GM18951 (cell line): ENCODE results near the gene RXFP1.
"Not testable (repeated sequence)": the region's sequence is repeated elsewhere in the genome, so short reads cannot be mapped to it uniquely, and the experiment has no call there.

Experiments
- POLR2A ChIP-seq: IDR thresholded peaks from 4 replicates; pipeline ENCODE4 v1.6.1; 2011; ENCODE audit warnings: mild to moderate bottlenecking; ENCODE audit not compliant: insufficient read length, insufficient read depth; ENCODE audit errors: extremely low read depth
- in situ Hi-C: fragments of 300-500 bp; cut with MboI; formaldehyde crosslinking; loops from one replicate; pipeline ENCODE4 v1.12.0; 2022; ENCODE audit warnings: low sequenced_read_pairs, mixed read lengths, inconsistent platforms; ENCODE audit not compliant: unreplicated experiment

Gene RXFP1

DNA sequence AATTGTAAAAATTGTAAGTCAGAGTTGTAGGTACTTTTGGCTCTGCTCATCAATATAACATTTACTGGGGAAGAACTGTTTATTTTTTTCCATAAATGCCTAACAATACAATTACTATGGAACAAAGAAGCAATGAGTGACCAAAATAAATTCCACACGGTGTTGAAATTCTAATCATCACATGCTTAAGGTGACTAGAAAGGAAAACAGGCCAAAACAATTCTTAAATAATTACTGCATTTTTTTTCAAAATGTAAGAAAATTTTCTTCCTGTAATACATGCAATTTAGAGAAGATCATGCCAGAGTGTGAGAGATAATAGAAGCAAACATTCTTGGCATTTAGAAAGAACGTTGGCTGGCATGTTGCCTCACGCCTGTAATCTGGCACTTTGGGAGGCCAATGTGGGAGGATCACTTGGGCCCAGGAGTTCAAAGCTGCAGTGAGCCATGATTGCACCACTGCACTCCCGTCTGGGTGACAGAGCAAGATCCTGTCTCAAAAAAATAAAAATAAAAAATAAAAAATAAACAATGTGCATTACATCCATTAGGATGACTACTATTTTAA is 127.5 kb downstream of the RXFP1 start:
- TF ChIP-seq POLR2A = no peak
- in situ Hi-C loops = no loop called here

DNA sequence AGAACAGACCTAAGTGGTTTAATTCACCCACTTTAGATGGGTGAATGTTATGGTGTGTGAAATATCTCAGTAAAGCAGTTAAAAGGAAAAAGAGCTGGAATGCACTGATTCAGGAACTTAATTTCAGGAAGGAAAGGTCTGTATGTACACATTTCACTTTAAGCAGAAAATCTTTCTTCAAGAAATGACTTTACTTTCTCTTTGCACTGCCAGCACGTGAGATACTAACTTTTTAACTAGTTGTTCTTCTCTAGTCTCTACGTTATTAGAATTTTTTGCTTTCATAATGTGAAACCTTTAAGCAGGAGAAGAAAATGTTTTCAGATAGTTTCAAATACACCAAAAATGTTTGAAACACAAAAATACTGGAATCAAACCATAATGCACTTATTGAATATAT is 131.2 kb downstream of the RXFP1 start:
- no peak for TF ChIP-seq POLR2A
- in situ Hi-C loops = no loop called here

- in situ Hi-C loops = no loop called here
- TF ChIP-seq POLR2A = no peak
Measured at GRCh38 chr4:158656439-158656838, 134.8 kb downstream of the RXFP1 start.

DNA sequence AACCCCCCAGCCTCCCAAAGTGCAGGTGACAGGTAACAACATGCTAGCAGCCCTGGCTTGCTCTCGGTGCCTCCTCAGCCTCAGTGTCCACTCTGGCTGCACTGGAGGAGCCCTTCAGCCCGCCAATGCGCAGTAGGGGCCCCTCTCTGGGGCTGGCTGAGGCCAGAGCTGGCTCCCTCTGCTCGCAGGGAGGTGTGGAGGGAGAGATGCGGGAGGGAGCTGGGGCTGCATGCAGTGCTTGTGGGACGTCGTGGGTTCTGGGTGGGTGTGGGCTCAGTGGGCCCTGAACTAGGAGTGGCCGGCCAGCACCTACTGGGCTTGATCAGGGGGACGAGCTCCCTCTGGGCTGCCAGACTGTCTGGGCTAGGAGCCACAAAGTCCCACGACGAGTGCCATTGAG is 135.6 kb downstream of the RXFP1 start:
- in situ Hi-C loops = no loop called here
- no peak for TF ChIP-seq POLR2A

- in situ Hi-C loops = not testable (repeated sequence)
Measured at GRCh38 chr4:158663255-158663654, 141.6 kb downstream of the RXFP1 start.

GRCh38 chr4:158663707-158664625 is 142.3 kb downstream of the RXFP1 start:
- in situ Hi-C loops = not testable (repeated sequence)

DNA sequence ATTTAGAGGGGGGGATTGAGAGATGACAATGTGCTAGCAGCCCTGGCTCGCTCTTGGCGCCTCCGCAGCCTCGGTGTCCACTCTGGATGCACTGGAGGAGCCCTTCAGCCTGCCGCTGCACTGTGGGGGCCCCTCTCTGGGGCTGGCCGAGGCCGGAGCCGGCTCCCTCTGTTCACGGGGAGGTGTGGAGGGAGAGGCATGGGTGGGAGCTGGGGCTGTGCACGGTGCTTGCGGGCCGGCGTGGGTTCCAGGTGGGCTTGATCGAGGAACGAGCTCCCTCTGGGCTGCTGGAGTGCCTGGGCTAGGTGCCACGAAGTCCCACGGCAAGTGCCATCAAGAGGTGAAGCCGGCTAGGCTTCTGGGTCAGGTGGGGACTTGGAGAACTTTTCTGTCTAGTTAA is 143.1 kb downstream of the RXFP1 start:
- in situ Hi-C loops = no loop called here
- no peak for TF ChIP-seq POLR2A

DNA sequence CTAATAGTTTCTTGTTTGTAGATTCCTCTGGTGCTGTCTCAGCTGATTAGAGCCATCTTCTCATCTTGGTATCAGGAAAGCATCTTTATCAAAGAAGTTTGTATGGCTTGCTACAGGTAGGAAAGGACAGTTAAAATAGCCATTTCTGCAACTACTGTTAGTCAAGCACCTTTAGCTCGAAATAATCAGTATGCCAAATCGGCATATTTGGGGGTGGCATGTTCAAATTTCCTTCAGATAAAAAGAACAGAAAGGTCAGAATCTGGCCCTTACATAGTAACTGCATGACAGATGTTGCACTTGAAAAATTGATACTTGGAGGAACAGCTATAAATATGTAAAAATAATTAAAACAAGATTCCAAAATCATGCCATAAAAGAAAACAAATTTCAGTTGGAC is 145.2 kb downstream of the RXFP1 start:
- in situ Hi-C loops = no loop called here
- TF ChIP-seq POLR2A = no peak

GRCh38 chr4:158667651-158668198 is 146.0 kb downstream of the RXFP1 start:
- in situ Hi-C loops = no loop called here
- no peak for TF ChIP-seq POLR2A

GRCh38 chr4:158669310-158669709 is 147.6 kb downstream of the RXFP1 start:
- in situ Hi-C loops = no loop called here
- TF ChIP-seq POLR2A = no peak

DNA sequence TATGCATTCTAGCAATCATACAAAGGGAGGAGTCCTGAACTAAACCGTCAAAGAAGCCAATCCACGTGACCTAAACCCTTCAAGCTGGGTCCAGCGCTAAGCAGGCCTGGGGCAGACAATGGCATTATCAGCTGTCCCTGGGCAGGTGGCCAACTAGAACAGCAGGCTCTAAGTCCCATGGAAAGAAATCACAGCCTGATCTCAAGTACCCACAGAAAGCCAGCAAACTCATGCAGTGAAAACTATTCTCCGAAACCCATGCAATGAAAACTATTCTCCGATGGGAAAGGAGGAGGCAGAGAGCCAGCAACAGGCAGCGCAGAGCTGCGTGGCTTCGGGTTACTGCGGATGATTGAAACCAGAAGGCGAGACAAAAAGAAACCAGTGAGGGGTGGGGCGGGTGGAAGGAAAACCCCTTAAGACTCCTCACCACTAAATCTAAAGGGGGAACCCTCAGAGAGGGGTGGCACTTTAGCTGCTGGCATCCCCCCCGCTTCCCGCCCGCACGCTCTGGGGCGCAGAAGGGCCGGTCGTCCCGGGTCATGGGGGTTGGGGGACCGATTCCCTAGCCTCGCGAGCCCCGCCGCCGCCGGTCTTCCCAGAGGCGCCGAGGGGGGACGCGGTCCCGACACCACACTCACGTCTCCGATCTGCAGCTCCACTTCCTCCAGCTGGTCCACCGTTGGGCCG is 149.4 kb downstream of the RXFP1 start:
- TF ChIP-seq POLR2A = no peak
- in situ Hi-C loops = no loop called here

DNA sequence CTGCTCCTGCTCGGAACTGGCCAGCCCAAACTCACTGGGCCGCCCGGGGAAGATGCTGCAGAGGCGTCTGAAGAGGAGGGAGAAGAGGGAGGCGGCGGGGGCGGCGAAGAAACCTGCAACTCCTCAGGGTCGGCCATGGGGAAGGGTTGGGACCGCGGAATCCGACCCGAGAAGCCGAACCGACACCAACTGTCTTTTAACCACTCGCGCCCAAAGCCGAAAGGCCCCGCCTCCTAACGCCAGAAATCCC is 149.9 kb downstream of the RXFP1 start, which contains the start of gene C4orf46:
TSS of gene C4orf46 (minus strand) at position 223 of the 250 bp plus-strand sequence. CDS start at position 137, 86 bp downstream.
- in situ Hi-C loops = no loop called here

DNA sequence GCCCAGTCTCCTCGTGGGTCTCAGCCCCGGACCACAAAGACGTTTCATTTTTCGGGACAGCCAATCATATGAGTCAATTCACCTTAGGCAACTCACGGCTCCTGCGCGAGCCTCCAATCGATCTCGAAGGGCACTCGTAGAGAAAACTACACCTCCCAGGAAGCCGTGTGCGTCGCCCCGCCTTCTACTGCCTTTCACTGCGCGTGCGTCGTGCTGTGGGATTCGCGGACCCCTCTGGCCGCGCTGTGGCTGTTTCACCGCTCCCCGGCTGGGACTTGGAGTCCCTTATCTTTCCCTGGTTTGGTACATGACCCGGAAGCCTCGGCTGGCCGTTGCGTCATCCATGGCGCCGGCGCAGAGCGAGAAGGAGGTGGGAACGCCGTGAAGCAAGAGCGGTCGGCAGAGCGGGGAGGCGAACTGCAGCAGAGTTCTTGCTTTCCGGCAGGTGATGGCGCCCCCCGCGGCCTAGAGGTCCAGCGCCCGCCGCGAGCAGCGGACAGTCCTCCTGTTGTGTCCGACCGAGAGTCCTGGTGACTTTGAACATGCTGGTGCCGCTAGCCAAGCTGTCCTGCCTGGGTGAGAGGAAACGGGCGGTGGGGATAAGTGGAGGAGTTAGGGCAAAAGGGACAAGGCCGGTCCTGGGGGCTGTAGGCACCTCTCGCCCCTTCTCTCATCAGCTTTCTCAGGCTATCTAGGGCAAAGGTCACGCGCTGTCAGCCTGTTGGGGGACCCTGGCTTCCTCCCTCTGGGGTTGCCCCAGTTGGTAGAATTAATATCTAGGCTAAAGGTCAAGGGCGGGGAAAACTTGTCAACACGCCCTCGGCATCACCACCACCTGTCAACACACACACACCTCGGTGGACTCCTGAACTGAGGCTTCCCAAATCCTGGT is 150.5 kb downstream of the RXFP1 start, which contains the start of gene ETFDH:
TSS of gene ETFDH (plus strand) at position 382 of the 892 bp plus-strand sequence. CDS start at position 543, 161 bp downstream.
- in situ Hi-C loops = no loop called here
- peak; percentile 41 for TF ChIP-seq POLR2A

More for the DNA sequence above, 149.9 kb downstream of the RXFP1 start, which contains the start of gene C4orf46:
- peak; percentile 16 for TF ChIP-seq POLR2A
